OCI-LY3 (cell line): ENCODE measurements around the gene SOX5.
A peak's percentile ranks its signal among the peaks of the same experiment; 100 is the strongest.

Experiments used
- H2AFZ ChIP-seq: fragments of 200-600, 300-600 bp; shearing (Covaris generic); 2 replicates; pipeline ENCODE4 v1.6.0; 2014; ENCODE audit warnings: antibody characterized with exemption, low read depth, low read length
- H3K27ac ChIP-seq: fragments of 200-600, 300-600 bp; sonication (generic); 2 replicates; pipeline ENCODE4 v1.5.1; 2014; ENCODE audit warnings: mild to moderate bottlenecking, low read length, moderate library complexity, mixed read lengths
- H3K27me3 ChIP-seq: fragments of 200-600, 300-600 bp; sonication (generic); 2 replicates; pipeline ENCODE4 v1.6.1; 2014; ENCODE audit warnings: low read depth, low read length, mixed read lengths
- H3K36me3 ChIP-seq: fragments of 200-600, 300-600 bp; sonication (generic); replicated peaks from 2 replicates; pipeline ENCODE3; 2014; ENCODE audit warnings: low read depth, low read length, mixed read lengths
- H3K4me1 ChIP-seq: fragments of 300-600, 200-600 bp; sonication (generic); 2 replicates; pipeline ENCODE4 v1.6.1; 2014; ENCODE audit warnings: low read length, mixed read lengths
- H3K4me2 ChIP-seq: fragments of 200-600, 300-600 bp; sonication (generic); 2 replicates; pipeline ENCODE4 v1.6.1; 2014; ENCODE audit warnings: low read length, mixed read lengths
- H3K4me3 ChIP-seq: fragments of 300-600, 200-600 bp; sonication (generic); 2 replicates; pipeline ENCODE4 v1.5.1; 2014; ENCODE audit warnings: antibody characterized with exemption, mild to moderate bottlenecking, low read length, moderate library complexity
- H3K79me2 ChIP-seq: fragments of 300-600, 200-600 bp; shearing (Covaris generic); 2 replicates; pipeline ENCODE4 v1.6.1; 2014; ENCODE audit warnings: mild to moderate bottlenecking, low read length, mixed read lengths
- H3K9ac ChIP-seq: fragments of 300-600, 200-600 bp; shearing (Covaris generic); 2 replicates; pipeline ENCODE4 v1.6.0; 2014; ENCODE audit warnings: mild to moderate bottlenecking, low read length, moderate library complexity
- H3K9me3 ChIP-seq: fragments of 200-600, 300-600 bp; shearing (Covaris generic); 2 replicates; pipeline ENCODE4 v1.6.1; 2014; ENCODE audit warnings: low read length, mixed read lengths; ENCODE audit not compliant: insufficient read depth
- H4K20me1 ChIP-seq: fragments of 200-600, 300-600 bp; sonication (generic); 2 replicates; pipeline ENCODE4 v1.6.1; 2016; ENCODE audit warnings: low read length, mixed read lengths; ENCODE audit not compliant: insufficient read depth
- CTCF ChIP-seq: fragments of 200-600, 300-600 bp; sonication (generic); IDR thresholded peaks from 2 replicates; pipeline ENCODE4 v1.5.1; 2014; ENCODE audit warnings: antibody characterized with exemption, low read length, low read depth
- EZH2phosphoT487 ChIP-seq: fragments of 200-600 bp; shearing (Covaris generic); IDR thresholded peaks from 2 replicates; pipeline ENCODE4 v1.6.1; 2018; ENCODE audit warnings: antibody characterized with exemption, mixed run types, low read depth

SOX5 gene

GRCh38 chr12:23803540-23803939 lies 145.9 kb downstream of the SOX5 start:
- no peak for TF ChIP-seq EZH2phosphoT487
- no peak for TF ChIP-seq CTCF
- H3K79me2 ChIP-seq, result no peaks in the 10 kb centered on the region
- no peak overlapping the region for H3K4me3 ChIP-seq
- H3K27ac ChIP-seq, result no peak overlapping the region
- H2AFZ ChIP-seq, result no peak overlapping the region
- no peak overlapping the region for H3K4me2 ChIP-seq
- H3K36me3 ChIP-seq, result no peaks in the 10 kb centered on the region
- H3K9ac ChIP-seq, result no peak overlapping the region
- no peaks in the 10 kb centered on the region for H3K4me1 ChIP-seq
- peaks cover 34% of the 10 kb centered on the region; the same call in 1 of the 2 replicates for H4K20me1 ChIP-seq
- H3K9me3 ChIP-seq, result no peaks in the 10 kb centered on the region
- H3K27me3 ChIP-seq, result no peaks in the 10 kb centered on the region

- Histone ChIP-seq H3K4me2 (no peak overlapping the region), H3K79me2 (no peaks in the 10 kb centered on the region), H2AFZ (no peak overlapping the region), H3K9ac (no peak overlapping the region), H3K27me3 (no peaks in the 10 kb centered on the region), H3K9me3 (no peaks in the 10 kb centered on the region), H4K20me1 (peaks cover 39% of the 10 kb centered on the region), H3K4me3 (no peak overlapping the region), H3K36me3 (no peaks in the 10 kb centered on the region), H3K27ac (no peak overlapping the region), H3K4me1 (no peaks in the 10 kb centered on the region)
- TF ChIP-seq CTCF, result no peak
- TF ChIP-seq EZH2phosphoT487, result no peak
Measured at GRCh38 chr12:23795494-23795893, 154.0 kb downstream of the SOX5 start.

- Histone ChIP-seq H3K4me3 (no peak overlapping the region), H3K27me3 (no peaks in the 10 kb centered on the region), H4K20me1 (peaks cover 14% of the 10 kb centered on the region), H3K9me3 (no peaks in the 10 kb centered on the region), H3K79me2 (no peaks in the 10 kb centered on the region), H3K4me1 (no peaks in the 10 kb centered on the region), H3K4me2 (no peak overlapping the region), H3K36me3 (no peaks in the 10 kb centered on the region), H3K9ac (no peak overlapping the region), H2AFZ (no peak overlapping the region), H3K27ac (no peak overlapping the region)
- no peak for TF ChIP-seq EZH2phosphoT487
- no peak for TF ChIP-seq CTCF
Measured at GRCh38 chr12:23781118-23781517, 168.4 kb downstream of the SOX5 start.

- no peaks in the 10 kb centered on the region for H3K27me3 ChIP-seq
- no peak overlapping the region for H2AFZ ChIP-seq
- no peaks in the 10 kb centered on the region for H3K9me3 ChIP-seq
- H3K79me2 ChIP-seq, result no peaks in the 10 kb centered on the region
- H4K20me1 ChIP-seq, result peaks cover 18% of the 10 kb centered on the region
- no peak for TF ChIP-seq EZH2phosphoT487
- TF ChIP-seq CTCF, result no peak
- H3K9ac ChIP-seq, result no peak overlapping the region
- peak overlapping the region; percentile 6 for H3K4me2 ChIP-seq
- no peak overlapping the region for H3K27ac ChIP-seq
- H3K4me3 ChIP-seq, result no peak overlapping the region
- H3K4me1 ChIP-seq, result peaks cover 10% of the 10 kb centered on the region
- no peaks in the 10 kb centered on the region for H3K36me3 ChIP-seq
Measured at GRCh38 chr12:23775208-23775607, 174.3 kb downstream of the SOX5 start.
